ENCODE results near the gene ICOS.

Gene ICOS

DNA sequence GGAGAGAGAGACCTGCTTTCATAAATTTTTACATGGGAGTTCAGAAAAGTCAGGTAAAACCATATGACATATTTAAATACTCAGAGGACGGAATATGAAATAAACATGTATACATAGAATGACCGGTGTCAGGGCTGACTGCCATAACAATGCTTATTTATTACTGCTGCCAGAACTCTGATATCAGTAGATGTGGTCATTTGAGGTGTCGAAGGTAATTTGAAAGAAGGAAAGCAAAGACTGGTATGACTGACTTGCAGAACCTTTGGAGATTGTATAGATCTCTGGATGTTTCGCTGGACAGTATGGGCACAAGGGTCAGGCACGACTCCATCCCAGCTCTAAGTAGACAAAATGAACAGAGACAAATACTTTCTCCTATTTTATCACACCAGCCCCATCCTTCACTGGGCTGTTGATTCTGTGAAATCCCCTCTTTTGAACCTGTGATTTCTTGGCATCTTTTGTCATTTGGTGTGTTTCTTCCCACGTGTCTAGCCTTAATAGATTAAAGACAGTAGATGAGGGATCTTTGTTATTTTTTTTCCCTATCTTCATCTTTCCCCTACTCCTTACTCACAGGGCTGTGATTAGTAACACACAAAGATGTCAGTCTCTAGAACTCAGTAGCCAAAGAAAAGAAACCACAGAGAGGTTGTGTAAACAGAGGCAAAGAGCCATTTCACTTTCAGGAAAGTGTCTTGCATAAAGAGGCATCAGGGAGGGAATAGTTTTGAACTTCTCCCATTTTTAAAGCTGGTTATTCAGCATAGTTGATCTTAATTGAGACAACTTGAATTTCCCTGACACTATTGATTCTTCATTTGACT is 61.6 kb downstream of the ICOS start:
- no peak overlapping the region for H3K4me2 ChIP-seq (ENCODE audit: low read depth, low read length, poor library complexity, severe bottlenecking)

DNA sequence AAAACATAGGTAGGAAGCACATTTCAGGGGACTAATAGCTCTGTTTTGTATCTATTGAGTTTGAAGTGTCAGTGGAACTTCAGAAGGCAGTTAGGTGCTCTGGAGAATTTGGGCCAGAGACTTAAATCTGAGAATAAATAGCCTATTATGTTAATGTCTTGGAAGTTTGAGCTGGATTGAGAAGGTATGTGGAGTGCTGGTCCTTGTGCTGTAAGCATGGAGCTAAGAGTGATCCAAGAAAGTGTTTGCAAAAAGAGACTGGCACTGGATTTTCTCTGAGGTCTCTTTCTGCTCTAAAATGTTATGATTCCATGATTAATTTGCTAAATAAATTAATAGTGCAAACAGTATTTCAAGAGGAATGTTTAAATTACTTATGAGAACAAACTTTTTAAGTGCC is 63.3 kb downstream of the ICOS start:
- Histone ChIP-seq H3K4me3 (ENCODE audit: low read length, poor library complexity, severe bottlenecking) (no peak overlapping the region), H3K9me3 (ENCODE audit: insufficient read depth, low read depth, low read length) (no peaks in the 10 kb centered on the region), H3K4me2 (ENCODE audit: low read depth, low read length, poor library complexity, severe bottlenecking) (no peak overlapping the region), H3K4me1 (ENCODE audit: insufficient read depth, low read length, poor library complexity, severe bottlenecking) (peaks cover 6% of the 10 kb centered on the region), H3K9ac (ENCODE audit: low read depth, low read length, poor library complexity, severe bottlenecking) (no peak overlapping the region), H4K20me1 (ENCODE audit: insufficient read depth, low read length, poor library complexity, severe bottlenecking) (no peaks in the 10 kb centered on the region), H3K79me2 (ENCODE audit: insufficient read depth, low read length) (no peaks in the 10 kb centered on the region), H3K36me3 (ENCODE audit: insufficient read depth, low read length) (no peaks in the 10 kb centered on the region), H3K9me2 (replicated peaks; ENCODE audit: low read depth, low read length) (no peaks in the 10 kb centered on the region), H2AFZ (ENCODE audit: low read length) (no peak overlapping the region), H3K27me3 (ENCODE audit: insufficient read depth, low read length, poor library complexity, severe bottlenecking) (no peaks in the 10 kb centered on the region), H3F3A (ENCODE audit: low read depth) (no peaks in the 10 kb centered on the region)
- TF ChIP-seq EZH2phosphoT487 (IDR thresholded peaks at IDR 0.05; ENCODE audit: borderline replicate concordance), result no peak
- TF ChIP-seq, protein P1, sequence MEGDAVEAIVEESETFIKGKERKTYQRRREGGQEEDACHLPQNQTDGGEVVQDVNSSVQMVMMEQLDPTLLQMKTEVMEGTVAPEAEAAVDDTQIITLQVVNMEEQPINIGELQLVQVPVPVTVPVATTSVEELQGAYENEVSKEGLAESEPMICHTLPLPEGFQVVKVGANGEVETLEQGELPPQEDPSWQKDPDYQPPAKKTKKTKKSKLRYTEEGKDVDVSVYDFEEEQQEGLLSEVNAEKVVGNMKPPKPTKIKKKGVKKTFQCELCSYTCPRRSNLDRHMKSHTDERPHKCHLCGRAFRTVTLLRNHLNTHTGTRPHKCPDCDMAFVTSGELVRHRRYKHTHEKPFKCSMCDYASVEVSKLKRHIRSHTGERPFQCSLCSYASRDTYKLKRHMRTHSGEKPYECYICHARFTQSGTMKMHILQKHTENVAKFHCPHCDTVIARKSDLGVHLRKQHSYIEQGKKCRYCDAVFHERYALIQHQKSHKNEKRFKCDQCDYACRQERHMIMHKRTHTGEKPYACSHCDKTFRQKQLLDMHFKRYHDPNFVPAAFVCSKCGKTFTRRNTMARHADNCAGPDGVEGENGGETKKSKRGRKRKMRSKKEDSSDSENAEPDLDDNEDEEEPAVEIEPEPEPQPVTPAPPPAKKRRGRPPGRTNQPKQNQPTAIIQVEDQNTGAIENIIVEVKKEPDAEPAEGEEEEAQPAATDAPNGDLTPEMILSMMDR (conservative IDR thresholded peaks at IDR 0.05; ENCODE audit: low read length), result no peak

More for the DNA sequence above, 61.6 kb downstream of the ICOS start:
- no peak overlapping the region for H3K9ac ChIP-seq (ENCODE audit: low read depth, low read length, poor library complexity, severe bottlenecking)
- no peaks in the 10 kb centered on the region for H3K9me2 ChIP-seq (replicated peaks; ENCODE audit: low read depth, low read length)
- no peaks in the 10 kb centered on the region for H4K20me1 ChIP-seq (ENCODE audit: insufficient read depth, low read length, poor library complexity, severe bottlenecking)
- no peaks in the 10 kb centered on the region for H3K79me2 ChIP-seq (ENCODE audit: insufficient read depth, low read length)
- H2AFZ ChIP-seq (ENCODE audit: low read length), result no peak overlapping the region
- TF ChIP-seq EZH2phosphoT487 (IDR thresholded peaks at IDR 0.05; ENCODE audit: borderline replicate concordance), result no peak
- TF ChIP-seq, protein P1 (conservative IDR thresholded peaks at IDR 0.05; ENCODE audit: low read length), result no peak
- H3K4me1 ChIP-seq (ENCODE audit: insufficient read depth, low read length, poor library complexity, severe bottlenecking), result peaks cover 6% of the 10 kb centered on the region
- no peaks in the 10 kb centered on the region for H3K9me3 ChIP-seq (ENCODE audit: insufficient read depth, low read depth, low read length)
- H3K36me3 ChIP-seq (ENCODE audit: insufficient read depth, low read length), result no peaks in the 10 kb centered on the region
- no peaks in the 10 kb centered on the region for H3F3A ChIP-seq (ENCODE audit: low read depth)
- no peaks in the 10 kb centered on the region for H3K27me3 ChIP-seq (ENCODE audit: insufficient read depth, low read length, poor library complexity, severe bottlenecking)
- no peak overlapping the region for H3K4me3 ChIP-seq (ENCODE audit: low read length, poor library complexity, severe bottlenecking)

- Histone ChIP-seq H3F3A (ENCODE audit: low read depth) (no peaks in the 10 kb centered on the region), H3K9ac (ENCODE audit: low read depth, low read length, poor library complexity, severe bottlenecking) (no peak overlapping the region), H3K4me3 (ENCODE audit: low read length, poor library complexity, severe bottlenecking) (no peak overlapping the region), H2AFZ (ENCODE audit: low read length) (no peak overlapping the region), H3K9me2 (replicated peaks; ENCODE audit: low read depth, low read length) (no peaks in the 10 kb centered on the region), H3K27me3 (ENCODE audit: insufficient read depth, low read length, poor library complexity, severe bottlenecking) (no peaks in the 10 kb centered on the region), H3K79me2 (ENCODE audit: insufficient read depth, low read length) (no peaks in the 10 kb centered on the region), H3K9me3 (ENCODE audit: insufficient read depth, low read depth, low read length) (no peaks in the 10 kb centered on the region), H4K20me1 (ENCODE audit: insufficient read depth, low read length, poor library complexity, severe bottlenecking) (no peaks in the 10 kb centered on the region), H3K4me1 (ENCODE audit: insufficient read depth, low read length, poor library complexity, severe bottlenecking) (peaks cover 6% of the 10 kb centered on the region), H3K4me2 (ENCODE audit: low read depth, low read length, poor library complexity, severe bottlenecking) (no peak overlapping the region), H3K36me3 (ENCODE audit: insufficient read depth, low read length) (no peaks in the 10 kb centered on the region)
- no peak for TF ChIP-seq EZH2phosphoT487 (IDR thresholded peaks at IDR 0.05; ENCODE audit: borderline replicate concordance)
- TF ChIP-seq, protein P1 (conservative IDR thresholded peaks at IDR 0.05; ENCODE audit: low read length), result no peak
Observed at GRCh38 chr2:204000446-204000845, 63.9 kb downstream of the ICOS start.
